ENCODE data around the gene ATP6V0A1.
A peak's percentile ranks its signal among the peaks of the same experiment; 100 is the strongest.
"Not testable (repeated sequence)": the region's sequence is repeated elsewhere in the genome, so short reads cannot be mapped to it uniquely, and the experiment has no call there.

ATP6V0A1 gene

DNA sequence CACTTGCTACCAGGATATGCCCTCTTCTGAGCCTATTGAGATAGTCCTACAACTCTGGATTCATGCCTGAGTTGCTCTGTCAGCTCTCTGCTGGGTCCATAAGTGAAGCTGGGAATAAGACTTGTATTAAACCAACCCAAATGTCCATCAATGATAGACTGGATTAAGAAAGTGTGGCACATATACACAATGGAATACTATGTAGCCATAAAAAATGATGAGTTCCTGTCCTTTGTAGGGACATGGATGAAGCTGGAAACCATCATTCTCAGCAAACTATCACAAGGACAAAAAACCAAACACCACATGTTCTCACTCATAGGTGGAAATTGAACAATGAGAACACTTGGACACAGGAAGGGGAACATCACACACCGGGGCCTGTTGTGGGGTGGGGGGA lies 19.1 kb downstream of the ATP6V0A1 start:
- not testable (repeated sequence) for FAIRE-seq

DNA sequence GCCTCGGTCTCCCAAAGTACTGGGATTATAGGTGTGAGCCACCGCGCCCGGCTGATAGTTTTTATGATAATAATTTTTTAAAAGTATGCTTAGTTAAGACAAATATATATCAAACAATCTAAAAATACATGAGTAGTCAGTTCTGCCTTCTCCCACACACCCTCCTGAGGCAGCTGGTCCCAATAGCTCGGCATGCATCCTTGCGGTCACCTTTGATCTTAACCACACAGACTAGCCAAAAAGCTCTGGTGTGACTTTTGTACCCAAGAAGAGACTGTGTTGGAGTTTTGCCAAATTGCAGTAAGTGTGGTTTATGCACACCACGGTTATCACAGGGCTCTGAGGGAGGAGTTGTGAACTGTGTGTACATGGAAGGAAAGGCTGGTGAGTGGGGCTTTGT lies 25.6 kb downstream of the ATP6V0A1 start:
- no peak for FAIRE-seq

DNA sequence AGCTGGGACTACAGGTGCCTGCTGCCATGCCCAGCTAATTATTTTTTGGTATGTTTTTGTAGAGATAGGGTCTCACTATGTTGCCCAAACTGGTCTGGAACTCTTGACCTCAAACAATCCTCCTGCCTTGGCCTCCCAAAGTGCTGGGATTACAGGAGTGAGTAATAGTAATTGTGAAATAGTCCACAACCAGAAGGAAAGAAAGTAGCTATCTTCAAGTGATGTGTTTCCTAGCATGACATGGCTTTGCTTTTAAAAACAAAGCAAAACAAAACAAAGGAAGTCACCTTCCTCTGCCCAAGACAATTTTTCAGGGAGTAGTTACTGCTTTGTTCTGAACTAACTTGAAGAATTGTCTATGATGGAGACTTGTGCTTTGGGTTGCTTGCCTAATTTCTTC lies 27.0 kb downstream of the ATP6V0A1 start:
- no peak for FAIRE-seq

DNA sequence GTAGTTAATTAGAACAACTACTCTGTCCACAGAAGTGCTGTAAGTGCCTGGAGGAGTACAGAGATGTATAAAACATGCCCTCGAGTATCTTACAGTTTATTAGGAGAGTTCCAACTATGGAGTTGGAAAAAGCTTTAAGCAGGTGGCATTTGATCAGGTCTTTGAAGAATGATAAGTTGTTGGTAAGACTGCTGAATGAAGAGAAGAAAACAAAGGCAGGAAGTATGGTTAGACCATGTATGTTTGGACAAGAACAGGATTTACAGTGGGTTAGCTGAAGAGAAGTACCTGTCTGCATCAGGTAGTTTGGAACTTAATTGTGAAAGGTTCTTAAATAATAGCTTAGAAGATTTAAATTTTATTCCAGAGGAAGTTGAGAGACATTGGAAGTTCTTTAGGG lies 29.4 kb downstream of the ATP6V0A1 start:
- FAIRE-seq = no peak

DNA sequence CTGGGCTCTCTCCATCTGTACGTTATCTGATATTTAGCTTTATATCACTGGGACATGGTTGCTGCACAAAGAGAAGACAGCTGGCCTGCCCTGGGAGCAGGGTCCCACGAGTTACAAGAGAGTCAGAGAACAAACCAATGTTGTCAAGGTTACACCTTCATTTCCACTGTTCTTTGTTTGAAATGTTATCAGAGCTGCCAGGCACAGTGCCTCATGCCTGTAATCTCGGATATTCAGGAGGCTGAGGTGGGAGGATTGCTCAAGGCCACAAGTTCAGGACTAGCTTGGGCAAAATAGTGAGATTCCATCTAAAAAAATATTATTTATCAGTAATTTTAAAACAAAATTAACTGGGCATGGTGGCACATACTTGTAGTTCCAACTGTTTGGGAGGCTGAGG lies 34.6 kb downstream of the ATP6V0A1 start:
- FAIRE-seq = no peak

DNA sequence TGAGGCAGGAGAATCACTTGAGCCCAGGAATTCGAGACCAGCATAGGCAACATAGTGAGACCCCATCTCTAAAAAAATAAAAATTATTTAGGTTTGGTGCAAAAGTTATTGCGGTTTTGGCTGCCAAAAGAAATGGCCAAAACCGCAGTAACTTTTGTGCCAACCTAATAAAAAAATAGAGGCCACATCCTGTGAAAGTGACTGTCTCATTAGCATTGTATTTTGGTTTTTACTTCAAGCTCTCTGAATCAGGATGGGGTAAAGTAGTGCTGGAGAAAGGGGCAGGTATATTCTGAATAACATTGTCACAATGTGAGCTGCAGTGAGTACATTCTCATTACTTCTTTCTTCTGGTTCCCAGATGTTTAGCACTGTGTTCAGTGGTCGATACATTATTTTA lies 36.0 kb downstream of the ATP6V0A1 start:
- FAIRE-seq = no peak

DNA sequence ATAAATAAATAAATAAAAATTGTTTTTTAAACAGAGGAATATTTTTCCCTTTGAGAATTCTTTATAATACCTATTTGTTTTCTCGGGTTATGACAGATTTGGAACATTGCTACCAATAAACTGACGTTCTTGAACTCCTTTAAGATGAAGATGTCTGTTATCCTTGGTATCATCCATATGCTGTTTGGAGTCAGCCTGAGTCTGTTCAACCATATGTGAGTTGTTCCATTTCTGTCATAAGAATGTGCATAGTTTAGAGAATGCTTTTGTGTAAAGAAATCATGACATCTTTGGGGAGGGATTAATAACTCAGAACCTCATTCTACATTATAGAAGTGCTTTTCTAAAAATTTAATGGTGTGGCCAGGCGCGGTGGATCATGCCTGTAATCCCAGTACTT lies 40.1 kb downstream of the ATP6V0A1 start:
- FAIRE-seq = no peak

DNA sequence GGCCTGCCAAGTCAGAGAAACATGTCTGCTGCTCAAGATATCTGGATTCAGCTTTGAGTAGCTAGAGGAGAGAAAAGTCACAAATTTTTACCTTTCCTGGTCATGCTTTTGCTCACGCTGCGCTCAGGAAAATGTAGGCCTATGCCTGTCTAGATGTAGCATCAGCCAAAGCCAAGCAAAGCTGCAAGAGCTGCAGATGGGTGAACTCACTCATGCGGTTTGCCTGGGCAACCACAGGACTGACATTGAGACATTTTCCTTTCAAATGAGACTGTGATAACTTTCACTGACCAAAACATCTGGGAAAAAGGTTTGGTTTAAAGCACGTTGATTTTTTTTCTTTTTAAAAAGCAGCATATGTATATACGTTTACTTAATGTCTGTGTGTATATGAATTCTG lies 43.4 kb downstream of the ATP6V0A1 start:
- no peak for FAIRE-seq

DNA sequence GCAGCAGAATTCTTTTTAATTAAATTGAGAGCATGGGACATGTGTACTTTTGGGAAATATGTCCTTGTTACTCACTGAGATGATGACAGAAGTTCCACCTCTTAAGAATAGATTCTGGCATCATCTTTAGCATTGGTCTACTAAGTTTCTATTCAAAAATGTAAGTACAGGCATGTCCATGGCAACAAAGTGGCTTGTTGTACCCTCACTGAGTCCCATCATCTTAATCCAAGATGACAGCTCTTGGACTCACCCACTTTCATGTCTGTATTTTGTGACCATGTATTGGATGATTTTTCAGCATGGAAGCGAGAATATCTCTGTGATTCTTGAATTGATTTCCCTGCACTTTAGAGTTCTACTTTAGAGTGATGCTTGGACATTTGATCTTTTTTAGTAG lies 44.2 kb downstream of the ATP6V0A1 start:
- no peak for FAIRE-seq

DNA sequence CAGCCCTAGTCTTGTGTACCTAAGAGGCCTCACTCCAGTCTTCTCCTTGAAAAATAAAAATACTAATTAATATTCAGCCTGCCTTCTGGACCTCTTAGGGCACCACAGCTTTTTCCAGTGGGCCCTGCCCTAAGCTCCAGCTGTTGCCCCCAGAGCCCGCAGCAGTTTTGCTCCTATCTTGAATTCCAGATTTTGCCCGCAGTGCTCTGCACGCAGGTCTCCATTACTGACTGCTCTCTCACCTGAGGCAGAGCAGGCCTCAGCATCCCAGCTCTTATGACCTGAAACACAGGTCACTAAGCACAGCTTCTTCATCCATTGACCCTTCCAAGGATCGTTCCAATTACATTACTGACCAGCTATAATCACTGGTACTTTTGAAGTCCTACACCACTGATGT lies 49.0 kb downstream of the ATP6V0A1 start:
- FAIRE-seq = no peak

DNA sequence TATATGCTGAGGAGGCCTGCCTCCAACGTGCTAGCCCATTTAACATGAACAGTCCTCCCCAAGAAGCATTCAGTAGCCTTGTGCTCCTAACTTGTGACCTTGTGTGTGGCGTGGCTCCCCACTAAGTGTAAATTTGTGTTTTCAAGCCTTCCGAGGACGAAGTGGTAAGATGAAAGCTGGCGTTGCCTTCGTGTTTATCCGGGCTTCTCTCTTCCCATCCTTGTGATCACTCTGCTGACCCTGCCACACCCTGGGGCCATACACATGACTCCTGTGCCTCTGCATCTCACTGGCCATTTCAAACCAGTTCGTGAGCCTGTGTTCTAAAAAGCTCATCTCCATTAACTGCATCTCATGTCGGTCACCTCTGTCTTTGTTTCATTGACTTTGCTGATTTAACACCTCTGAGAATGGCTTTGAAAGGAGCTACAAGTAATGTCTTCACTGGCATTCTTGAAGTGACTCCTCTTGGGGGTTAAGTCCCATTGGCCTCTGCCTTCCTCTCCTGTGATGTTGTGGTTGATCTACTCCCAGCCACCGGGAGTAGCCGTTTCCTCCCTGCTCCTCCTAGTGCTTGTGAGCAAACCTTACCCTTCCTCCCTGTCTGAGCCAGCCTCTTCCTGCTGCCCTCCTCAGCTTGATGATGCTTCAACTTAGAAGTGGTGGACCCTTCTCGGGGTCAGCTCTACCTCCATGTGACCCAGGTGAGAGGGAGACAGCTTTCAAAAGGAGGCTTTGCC lies 49.9 kb downstream of the ATP6V0A1 start:
- FAIRE-seq = no peak

DNA sequence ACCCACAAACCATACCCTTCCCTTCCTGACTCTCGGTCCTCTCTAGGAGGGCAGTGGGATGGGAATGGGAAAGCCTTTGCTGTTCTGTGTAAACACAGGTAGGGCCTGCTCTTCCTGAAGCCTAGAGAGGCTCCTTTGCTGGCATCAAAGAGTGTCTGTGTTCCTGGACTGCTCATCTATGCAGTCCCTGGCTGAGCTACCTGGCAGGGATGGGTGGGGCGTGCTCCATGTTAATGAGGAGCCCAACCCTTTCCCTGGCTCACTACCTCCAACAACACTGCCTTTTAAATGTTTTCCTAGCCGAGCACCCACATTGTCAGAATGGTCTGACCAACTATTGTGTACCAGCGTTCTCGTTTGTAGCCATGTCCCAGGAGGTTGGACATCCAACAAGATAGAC lies 50.7 kb downstream of the ATP6V0A1 start:
- FAIRE-seq = no peak

DNA sequence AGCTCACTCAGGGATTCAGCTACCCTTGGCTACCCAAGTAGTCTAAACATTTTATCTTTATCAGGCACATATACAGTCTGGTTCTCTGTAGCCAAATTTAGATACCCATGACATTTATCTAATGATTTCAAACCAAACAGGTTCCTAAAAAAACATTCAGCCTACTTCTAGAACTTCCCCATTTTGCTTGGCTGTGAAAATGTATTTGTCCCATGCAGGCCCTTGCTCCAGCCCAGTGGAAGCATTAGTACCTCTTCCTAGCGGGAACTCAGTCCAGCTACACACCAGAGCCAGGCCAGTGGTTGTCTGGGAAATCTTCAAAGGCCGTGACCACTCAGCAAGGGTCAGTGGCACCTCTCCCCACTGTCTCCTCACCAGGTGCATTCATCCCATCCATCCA lies 51.2 kb downstream of the ATP6V0A1 start:
- no peak for FAIRE-seq

DNA sequence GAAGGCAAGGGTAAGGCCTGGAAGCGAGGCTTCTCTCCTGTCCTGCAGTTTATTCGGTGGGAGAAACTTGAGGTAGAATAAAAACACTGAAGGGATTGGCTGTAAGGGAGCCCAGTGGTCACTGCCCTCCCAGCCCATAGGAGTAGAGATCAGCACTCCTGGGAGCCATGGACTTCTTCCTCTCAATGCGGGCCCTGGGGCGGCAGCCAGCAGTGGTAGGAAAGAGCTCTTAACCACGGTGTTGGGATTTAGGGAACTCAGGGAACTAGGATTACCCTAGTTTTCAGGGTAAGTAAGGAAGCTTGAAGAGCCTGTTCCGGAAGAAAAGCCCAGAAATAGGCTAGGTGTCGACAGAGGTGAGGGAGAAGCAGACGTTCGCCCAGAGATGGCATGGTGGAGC lies 53.6 kb downstream of the ATP6V0A1 start:
- no peak for FAIRE-seq

DNA sequence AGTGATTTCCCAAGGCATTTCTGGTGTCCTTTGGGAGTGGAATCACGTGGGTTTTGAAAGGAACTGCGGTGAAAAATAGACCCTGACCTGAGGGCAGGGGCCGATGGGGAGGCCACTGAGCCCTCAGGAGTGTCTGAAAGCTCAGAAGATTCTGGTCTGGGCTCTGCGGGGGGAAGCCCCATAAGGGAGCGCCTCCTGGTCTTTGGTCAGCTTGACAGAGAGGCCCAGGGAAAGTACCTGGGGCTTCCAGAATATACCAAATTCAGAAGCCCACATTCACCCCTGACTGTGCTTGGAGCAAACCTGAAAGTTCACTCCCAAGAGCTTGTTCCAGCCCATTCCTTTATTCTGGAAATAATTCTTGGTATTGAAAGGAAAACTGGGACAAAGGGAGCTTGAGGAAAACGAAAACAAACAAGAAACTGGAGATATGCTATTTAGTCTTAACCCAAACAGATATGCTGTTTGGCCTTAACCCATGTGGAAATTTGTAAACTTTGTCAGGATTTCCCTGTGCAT lies 54.1 kb downstream of the ATP6V0A1 start:
- peak; percentile 83 for FAIRE-seq

DNA sequence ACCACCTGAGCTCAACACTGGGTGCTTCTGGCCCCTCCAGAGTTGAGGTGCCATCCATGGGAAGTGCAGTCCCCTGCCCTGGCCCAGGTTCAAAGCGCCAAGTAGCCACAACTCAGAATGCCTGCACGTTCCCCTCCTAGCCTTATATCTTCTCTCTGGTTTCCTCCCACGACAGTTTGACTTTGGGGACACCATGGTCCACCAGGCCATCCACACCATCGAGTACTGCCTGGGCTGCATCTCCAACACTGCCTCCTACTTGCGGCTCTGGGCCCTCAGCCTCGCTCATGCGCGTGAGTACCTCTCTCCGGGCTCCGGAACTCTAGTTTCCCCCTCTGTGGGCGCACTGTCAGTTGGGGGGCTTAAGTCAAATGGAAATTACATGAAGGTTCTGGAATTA lies 55.0 kb downstream of the ATP6V0A1 start:
- no peak for FAIRE-seq

DNA sequence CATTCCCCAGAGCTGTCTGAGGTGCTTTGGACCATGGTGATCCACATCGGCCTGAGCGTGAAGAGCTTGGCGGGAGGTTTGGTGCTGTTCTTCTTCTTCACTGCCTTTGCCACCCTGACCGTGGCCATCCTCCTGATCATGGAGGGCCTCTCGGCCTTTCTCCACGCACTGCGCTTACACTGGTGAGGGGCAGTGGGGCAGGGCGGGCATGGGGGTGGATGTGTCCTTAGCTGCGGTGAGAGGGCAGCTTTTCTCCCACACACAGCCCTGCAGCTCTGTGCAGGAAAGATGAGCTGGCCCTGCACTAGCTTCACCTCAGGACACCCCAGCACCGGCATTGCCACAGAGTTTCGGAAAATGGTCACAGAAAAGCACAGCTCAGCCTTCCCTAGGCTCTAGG lies 55.6 kb downstream of the ATP6V0A1 start:
- FAIRE-seq = no peak

DNA sequence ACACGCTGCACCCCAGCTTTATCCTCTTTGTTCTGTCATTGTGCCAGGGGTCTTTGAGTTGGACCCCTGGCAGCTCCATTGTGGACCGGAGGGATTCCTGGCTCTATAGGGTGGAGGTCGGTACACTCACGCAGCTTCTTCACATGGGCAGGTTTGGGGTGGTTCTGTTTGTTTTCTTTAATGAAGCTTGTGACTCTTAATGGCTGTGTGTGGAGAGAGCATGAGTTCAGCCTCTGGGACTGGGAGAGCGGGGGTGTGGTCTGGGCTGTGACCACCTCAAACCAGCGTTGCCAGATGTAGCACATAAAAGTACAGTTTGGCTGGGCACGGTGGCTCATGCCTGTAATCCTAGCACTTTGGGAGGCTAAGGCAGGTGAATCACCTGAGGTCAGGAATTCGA lies 56.2 kb downstream of the ATP6V0A1 start:
- no peak for FAIRE-seq

DNA sequence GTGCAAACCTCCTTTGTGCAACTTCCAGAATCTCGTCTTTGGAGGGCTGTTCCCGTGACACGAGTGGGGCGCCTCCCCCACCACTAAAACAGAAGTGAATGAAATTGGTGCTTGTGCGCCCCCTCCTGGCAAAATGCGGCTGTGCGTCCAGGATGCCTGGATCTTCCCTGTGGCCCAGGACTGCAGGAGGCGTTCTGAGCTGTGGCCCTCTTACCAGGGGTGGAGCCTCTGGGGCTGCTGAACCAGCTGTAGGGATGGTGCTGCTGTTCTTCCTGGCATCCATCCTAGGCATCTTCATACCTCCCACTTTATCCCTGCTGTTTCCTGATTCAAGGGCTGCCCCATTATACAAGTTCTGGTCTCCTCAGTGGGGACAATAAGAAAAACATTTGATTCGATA lies 58.8 kb downstream of the ATP6V0A1 start:
- no peak for FAIRE-seq

DNA sequence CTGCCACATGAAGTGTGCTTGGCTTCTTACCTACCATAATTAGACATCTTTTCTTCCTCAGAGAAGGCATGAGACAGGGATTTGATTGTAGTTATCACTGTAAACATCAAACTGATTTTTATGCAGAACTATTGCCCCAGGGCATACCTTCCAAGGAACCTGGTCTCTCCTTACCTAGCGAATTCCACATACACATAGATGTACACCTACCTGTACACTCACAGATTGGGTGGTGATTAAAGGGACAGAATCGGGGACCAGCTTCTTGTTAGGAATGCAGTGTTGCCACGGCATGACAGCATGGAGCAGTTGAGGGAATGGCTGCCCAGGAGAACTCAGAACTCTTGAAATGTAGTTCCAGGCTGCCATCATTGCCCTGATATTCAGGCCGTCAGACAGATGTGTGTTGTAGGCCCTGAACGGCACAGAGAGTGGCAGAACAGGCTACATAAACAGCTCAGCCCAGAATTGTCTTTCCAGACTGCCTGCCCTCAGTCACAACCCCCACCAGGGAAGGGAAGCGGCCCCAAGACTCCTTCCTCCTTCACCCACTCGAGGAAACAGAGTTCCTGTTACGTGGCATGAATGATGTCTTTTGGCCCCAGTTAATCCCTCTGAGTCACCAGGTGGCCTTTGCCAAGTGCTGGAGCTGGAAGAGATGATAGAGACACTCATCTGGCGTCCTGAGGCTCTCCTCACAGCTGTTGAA lies 59.5 kb downstream of the ATP6V0A1 start:
- FAIRE-seq = no peak

DNA sequence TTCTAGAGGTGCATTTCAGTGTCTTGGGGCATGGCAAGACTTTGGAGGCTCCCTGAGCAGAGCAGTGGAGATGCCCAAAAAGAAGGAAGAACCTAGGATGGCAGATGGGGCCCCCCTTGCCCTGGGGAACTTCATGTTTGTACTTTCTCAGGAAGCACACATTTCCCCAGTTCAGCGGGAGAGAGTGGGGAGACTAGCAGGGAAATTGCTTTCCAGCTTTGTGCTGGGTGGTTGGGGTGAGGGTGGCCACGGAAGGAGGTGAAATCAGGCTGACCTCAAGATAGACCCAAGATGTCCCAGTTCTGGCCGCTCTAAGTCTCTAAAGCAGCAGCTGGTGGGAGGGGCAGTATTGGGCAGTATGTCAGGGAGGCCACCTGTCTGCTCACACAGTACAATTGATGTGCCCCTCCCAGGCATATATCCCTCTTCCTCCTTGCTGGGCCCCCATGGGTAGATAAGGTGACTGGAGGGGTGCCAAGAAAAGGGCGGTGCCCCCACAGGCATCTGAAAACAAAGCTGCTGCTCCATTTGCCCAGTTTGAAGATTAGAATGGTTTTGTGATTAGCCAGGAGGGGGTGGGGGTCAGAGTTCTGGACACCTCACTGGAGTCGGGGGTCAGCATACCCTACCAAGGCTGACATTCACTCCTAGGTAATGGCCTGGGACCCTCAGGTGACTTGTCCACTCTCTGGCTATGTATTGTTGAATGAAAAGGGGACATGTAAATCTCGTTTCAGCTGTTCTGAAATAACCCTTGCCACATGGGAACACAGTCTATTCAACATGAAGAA lies 60.3 kb downstream of the ATP6V0A1 start:
- no peak for FAIRE-seq

DNA sequence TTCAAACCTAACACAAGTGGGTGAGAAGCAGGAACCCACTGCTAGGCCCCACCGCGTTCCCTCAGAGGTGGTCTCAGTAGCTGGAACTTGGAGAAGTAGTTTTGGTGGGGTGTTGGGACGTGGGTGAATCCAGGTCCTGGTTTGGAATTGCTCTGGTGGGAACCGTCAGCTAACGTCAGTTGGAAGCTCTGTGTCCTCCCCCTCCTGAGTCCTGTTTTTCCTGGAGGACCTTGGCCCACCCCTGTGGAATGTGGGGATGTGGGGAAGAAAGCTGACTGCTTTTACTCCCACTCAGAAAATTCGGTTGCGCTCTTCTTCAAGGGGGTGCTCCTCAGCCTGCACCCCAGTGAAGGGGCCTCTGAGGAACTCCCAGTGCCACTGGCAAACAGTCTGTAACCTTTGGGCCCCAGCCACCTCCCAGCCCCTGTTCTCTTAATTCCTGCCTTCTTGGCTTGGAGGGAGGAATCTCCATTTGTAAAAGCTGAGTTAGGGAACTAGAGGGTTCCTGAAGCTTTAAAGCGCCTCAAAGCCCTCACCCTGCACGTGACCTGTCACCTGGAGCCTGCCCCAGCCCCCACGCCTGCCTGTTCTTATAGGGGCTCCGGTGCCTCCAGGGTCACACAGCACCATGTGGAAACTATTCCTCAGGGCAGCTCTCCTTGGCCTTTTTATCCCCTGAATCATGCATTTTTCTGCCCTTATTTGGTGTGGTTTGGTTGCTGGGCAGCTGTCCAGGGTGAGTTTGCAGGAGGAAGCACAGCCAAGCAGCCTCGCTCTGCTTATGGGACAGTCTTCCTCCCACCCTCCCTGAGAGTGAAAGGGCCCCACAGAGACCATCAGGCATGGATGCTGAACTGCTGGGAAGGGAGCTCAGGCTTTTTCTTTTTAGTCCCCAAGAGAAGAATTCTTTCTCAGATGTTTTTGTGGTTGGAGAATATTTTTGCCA lies 61.1 kb downstream of the ATP6V0A1 start:
- FAIRE-seq = peak; percentile 67
